NCI-H446 (cell line): ENCODE data around the gene HVCN1.

ENCODE experiments used
- DNase-seq, 2 experiments: peaks; one replicate each; lab custom pipeline; 2025; lab: John Stamatoyannopoulos, UW

The HVCN1 gene

DNA sequence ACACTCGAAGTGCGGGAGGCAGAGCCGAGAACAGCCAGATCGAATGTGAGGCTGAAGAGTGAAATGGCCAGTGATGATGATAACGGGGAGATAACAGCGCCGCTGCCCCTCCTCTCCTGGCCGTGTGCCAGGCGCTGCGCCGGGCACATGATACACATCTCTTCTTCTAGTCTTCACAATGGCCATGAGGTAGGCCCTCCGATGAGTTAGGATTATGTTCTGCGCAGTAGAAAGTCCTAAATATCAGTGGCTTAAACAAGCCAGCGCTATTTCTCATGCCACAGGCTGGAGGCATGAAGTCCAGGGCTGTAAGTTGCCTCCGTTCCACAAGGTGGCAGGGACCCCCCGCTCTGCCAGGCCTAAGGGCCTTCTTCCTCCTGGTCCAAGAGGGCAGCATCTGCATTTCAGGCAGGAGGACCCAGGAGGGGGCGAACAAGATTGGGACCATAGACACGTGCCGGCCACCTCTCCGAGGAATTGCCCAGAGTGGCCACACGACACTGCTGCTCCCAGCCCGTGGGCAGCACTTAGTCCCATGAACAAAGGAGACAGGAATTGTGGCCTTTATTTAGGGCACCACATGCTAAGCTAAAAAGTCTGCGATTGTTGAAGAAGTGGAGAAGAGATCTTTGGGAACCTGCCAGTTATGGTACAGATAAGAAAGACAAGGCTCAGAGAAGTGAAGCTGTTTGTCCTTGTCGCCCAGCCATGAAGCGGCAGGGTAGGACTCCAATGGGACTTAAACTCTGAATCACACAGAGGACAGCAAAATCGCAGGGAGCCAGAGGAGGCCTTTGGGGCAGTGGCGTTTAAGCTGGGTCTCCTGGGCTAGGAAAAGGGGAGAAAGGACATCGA lies 10.9 kb upstream of the HVCN1 start:
- no peak for DNase-seq

DNA sequence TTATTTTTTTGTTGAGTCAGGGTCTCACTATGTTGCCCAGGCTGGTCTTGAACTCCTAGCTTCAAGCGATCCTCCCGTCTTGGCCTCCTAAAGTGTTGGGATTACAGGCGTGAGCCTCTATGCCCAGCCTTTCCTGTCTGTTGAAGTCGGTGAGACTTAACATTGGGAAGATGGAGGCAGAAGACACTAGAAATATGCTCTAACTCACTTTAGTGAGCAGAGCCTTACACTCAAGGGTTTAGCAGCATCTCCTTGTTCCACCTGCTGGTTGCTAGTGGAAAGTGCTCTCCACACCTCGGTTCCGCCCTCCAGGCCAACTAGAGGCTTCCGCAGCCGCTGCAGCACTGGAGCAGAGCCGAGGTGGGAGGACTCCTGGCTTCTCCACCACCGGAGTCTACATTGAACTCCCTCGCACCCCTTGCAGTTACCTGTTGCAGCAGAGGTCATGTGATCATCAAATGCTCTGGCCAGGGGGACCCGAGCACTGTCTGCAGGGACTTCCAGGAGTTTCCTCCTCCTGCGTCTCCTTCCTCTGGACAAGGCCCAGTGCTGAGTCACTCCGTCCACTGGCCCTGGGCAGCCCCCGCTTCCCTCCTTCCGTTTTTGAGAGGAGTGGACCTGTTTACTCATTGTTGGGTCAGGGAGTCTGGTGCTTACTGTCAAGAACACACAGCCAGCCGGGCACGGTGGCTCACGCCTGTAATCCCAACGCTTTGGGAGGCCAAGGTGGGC lies 9.4 kb upstream of the HVCN1 start:
- DNase-seq: peak in 1 of 2 experiments; percentile 59

DNA sequence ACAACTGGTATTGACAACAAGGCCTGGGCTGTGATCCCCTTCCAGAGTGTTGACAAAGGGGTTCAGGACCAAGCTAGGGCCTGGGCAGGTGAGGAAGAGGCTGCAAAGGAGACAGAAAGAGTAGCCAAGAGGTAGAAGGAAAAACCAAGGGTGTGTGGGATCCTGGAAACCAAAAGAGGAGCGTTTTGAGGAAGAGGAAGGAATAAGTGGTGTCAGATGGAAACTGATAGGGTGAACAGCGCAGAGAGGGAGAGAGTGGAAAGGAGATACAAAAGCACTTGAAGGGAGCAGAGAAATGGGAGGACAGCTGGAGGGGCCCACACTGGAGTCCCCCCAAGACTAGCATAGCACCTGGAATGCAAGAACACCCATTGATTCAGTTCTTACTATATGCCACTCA lies 8.3 kb upstream of the HVCN1 start:
- no peak for DNase-seq

DNA sequence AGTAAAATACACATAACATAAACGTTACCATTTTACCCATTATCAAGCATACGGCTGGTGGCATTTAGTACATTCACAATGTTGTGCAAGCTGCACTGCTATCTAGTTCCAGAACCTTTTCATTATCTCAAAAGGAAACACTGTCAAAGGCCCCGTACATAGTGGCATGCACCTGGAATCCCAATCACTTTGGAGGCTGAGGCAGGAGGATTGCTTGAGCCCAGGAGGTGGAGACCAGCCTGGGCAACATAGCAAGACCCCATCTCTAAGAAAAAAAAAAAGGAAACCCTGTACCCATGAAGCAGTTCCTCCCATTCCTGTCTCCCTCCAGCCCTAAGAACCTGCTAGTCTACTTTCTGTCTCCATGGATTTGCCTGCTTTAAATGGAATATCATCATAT lies 7.4 kb upstream of the HVCN1 start:
- DNase-seq: no peak

DNA sequence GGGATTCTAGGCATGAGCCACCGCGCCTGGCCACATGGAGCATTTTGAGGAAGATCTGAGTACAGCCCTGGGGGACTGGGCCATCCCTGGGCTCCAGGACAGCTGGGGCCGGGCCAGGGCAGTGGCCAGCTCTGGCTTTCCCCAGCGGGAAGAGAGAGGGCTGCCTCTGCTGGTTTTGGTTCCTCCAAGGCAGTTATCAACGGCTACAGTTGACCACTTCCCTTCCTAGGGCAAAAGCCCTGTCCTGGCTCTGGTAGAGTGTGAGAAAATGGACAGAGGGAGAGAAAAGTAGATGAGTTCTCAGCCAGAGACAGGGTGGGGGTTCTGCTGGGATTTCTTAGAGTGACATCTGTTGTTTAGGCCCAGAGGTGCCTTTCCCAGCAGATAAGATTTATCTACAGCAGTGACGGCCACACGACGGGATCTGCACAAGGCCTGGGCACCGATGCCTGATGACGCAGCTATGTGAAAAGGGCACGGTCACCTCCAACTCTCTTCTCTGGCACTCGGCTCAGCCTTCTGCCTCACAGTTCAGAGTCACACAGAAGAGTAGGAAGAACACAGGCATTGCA lies 5.5 kb upstream of the HVCN1 start:
- DNase-seq: no peak

- DNase-seq: no peak
Observed at GRCh38 chr12:110693731-110694130, 4.8 kb upstream of the HVCN1 start.

DNA sequence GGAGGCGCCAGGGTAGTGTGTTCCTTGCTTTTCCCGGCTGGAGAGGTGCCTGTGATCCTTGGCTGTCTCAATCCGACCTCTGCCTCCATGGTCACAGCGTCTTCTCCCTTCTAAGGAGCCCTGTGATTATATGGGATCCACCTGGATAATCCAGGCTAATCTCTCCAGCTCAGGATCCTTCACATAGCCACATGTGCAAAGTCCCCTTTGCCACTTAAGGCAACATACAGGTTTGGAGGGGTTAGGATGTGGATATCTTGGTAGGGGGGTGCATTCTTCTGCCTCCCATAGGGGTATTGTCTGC lies 1.2 kb upstream of the HVCN1 start:
- DNase-seq: no peak

DNA sequence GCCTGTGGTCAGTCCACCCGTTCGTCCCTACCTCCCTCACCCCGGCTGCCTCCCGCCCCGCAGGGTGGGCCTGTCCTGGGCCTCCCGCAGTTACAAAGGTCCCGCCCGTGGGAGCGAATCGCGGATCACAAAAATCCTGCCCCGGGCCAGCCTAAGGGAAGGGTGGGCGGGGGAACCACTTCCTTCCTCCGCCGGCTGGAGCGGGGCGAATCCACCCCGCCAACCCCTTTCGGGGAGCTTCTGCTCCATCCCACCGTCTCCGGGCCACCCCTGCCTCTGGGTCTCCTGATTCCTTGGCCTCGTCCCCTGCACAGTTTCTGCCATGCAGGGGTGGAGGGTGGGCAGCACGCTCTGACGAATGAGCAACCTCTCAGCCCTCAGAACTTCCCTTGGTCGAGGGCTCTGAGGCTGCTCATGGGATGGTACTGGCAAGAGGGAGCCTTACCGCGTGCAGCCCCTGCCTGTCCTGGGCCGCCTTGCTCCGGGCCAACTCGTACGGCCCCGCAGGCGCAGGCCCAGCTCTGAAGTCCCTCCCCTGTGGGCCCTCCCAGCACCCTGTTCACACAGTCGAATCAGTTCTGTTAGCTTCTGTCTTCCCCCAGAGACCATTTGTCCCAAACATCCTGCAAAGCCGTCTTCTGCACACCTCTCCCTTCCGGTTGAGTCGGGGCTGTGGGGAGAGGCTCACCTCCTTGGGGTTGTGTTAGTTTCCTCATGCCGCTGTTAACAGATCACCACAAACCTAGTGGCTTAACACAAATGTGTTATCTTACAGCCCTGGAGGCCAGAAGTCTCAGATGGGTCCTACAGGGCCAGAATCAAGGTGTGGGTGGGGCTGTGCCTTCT lies 589 bp upstream of the HVCN1 start:
- no peak for DNase-seq

DNA sequence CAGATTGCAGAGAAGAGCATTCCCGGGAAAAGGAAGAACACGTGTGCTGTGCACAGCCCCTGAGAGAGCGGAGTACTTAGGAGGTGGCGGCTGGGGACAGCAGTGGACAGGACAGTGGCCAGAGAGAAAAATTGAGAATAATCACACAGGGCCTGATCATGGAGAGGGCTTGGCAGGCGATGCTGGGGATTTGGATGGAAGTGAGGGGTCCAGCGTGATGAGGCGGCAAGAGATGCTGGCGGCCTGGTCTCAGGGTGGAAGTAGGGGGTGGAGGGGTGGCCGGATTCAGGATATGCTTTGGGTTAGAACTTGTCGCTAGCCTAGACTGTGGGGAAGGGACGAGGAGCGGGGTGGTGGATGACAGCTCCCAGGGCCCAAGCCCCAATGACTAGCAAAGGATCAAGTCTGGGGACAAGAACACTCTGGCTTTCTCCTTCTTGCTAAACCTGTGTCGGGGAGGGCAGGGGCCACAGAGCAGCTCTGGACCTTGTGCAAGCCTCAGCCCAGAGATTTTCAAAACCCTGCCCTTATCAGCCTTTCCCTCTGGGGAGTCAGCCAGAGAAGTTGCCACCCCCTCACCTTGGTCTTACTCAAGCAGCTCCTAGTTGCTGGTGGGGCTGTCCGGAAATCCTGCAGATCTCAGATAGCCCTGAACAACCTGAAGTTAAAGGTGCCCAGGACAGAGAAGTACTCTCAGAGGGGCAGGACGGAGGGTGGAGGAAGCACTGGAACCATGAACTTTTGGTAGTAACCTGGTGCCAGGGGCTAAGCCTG lies 1.3 kb downstream of the HVCN1 start:
- no peak for DNase-seq

- no peak for DNase-seq
Observed at GRCh38 chr12:110686294-110686903, 2.5 kb downstream of the HVCN1 start.

GRCh38 chr12:110684312-110684836 lies 4.5 kb downstream of the HVCN1 start:
- peak in 1 of 2 experiments; percentile 26 for DNase-seq

DNA sequence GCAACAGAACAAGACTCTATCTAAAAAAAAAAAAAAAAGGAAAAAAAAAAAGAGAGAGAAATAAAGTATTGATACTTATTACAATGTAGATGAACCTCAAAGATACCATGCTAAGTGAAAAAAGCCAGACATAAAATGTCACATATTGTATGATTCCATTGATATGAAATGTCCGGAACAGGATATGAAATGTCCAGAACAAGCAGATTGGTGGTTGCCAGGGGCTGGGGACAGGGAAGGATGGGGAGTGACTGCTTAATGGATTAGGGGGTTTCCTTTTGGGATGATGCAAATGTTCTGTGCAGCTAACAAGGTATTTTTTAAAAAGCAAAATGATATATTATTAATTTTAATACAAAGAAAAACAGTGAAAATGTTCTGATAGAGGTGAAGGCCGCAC lies 5.0 kb downstream of the HVCN1 start:
- DNase-seq: no peak

DNA sequence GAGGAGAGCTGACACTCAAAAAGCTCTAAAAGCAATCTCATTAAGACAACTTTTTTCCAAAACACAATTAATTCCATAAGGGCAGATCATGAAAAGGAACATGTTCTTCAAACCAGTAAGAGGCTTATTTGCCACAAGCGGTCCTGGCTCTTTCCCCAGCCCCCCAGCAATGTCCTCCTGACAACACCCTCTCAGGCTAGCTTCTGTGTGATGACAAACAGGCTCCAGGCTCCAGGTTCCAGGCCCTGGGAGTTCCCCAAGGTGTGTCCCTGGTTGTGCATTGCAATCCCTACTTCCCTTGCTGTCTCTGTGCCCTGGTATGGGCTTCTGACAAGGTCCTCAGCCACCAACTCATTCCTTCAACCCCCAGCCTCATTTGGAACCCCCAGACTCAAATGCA lies 8.9 kb downstream of the HVCN1 start:
- DNase-seq: no peak

- DNase-seq: no peak
Observed at GRCh38 chr12:110679201-110679600, 9.7 kb downstream of the HVCN1 start.

DNA sequence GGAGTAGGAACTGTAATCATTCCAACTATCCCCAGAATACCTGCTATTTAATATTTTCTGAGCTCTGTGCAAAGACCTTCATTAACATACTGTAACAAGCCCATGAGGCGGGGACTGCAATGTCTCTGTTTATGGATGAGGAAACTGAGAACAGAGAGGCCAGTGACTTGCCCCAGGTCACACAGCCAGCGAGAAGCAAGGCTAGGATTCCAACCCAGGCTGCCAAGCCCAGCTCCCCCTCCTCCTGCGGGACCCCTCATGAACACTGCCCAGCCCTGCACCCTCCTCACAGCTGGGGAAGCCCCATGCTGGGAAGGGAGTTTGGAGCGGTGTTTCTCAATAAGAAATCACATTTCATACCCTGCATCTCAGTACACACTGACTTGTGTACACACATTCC lies 10.9 kb downstream of the HVCN1 start:
- no peak for DNase-seq

DNA sequence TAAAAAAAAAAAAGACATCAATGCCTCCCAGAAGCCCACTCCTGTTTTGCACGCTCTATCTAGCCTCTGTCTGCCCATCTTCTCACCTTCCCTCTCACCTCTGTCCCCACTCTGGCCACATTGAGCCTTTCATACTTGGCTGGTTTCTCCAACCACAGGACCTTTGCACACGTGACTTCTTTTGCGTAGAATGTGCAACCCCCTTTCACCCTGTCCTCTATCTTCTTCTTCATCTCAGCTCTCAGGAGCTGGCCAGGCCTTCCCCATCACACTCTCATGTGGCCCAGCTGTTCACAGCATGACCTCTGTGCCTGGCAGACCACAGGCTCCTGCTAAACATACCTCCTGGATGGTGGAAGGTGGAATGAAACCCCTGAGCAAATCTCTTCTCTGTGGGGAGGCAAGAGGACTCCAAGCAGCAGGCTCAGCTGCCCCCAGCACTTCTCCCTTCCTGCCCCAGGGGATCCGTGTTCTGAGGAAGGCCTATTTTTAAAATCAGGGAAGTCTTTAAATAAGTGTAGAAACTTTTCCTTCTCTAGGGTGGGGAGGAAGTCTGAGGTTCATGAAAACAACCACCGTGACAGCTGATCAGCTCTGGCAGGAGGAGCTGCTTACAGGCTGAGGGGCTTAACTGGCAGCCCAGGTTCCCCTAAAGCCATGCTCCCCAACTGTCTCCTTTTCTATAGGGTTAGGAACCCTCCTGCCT lies 11.6 kb downstream of the HVCN1 start:
- DNase-seq: no peak

DNA sequence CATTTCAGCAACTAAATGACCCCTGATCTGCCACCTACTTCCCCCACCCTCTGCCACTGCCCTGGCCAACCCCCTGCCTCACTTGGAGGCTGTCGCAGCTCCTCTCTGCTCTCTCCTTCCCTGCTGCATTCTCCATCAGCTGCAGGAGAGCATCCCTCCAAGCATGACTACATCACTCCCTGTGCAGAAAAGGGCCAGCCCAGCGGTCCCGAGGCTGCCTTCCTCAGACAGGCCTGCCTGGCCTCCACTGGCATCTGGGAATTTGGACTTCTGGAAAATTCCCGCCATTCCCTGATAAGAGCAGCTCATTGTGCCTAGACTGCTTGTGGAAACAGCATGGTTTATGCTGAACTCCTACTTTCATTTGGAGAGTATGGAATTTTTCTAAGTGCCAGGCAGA lies 12.7 kb downstream of the HVCN1 start:
- DNase-seq: no peak

GRCh38 chr12:110670161-110670701 lies 18.7 kb downstream of the HVCN1 start:
- no peak for DNase-seq

- no peak for DNase-seq
Observed at GRCh38 chr12:110669193-110669502, 19.8 kb downstream of the HVCN1 start.
